ENCODE measurements around the gene KLF1. TPM values are rescaled to one million over a fixed set of nuclear protein-coding genes. Genes with fewer than 3 reads are reported as not detected.

The KLF1 gene
- total and polyA plus RNA-seq, 2 of the 13 experiments (the other 11 are each of a cell fraction or from before 2014, with no cell fraction given), result not detected

GRCh38 chr19:12884926-12885748 is 1.9 kb downstream of the KLF1 start (continued):
- TF ChIP-seq BRD4 (CRISPR knock-in tag; IDR thresholded peaks at IDR 0.05) (no peak), MED1 (CRISPR knock-in tag; IDR thresholded peaks at IDR 0.05) (no peak), NBN (conservative IDR thresholded peaks at IDR 0.05) (no peak), ZFYVE20 (CRISPR knock-in tag; IDR thresholded peaks at IDR 0.05; ENCODE audit: borderline replicate concordance, low read depth) (no peak), CENPX (CRISPR knock-in tag; IDR thresholded peaks at IDR 0.05) (no peak), ZNF530 (CRISPR knock-in tag; IDR thresholded peaks at IDR 0.05; ENCODE audit: low read depth) (no peak), TCF12 (IDR thresholded peaks at IDR 0.05) (no peak), TCF12 (CRISPR knock-in tag; IDR thresholded peaks at IDR 0.05) (no peak), KAT8 (CRISPR knock-in tag; IDR thresholded peaks at IDR 0.05) (peak; percentile 42; the same call in 1 of the 2 replicates), RBM39 (IDR thresholded peaks at IDR 0.05; ENCODE audit: low read depth, low read length, poor library complexity, severe bottlenecking) (no peak), ZNF574 (CRISPR knock-in tag; IDR thresholded peaks at IDR 0.05) (no peak), ZNF20 (CRISPR knock-in tag; IDR thresholded peaks at IDR 0.05) (no peak), HNRNPLL (IDR thresholded peaks at IDR 0.05; ENCODE audit: low read depth, low read length, poor library complexity, severe bottlenecking) (peak; percentile 50), FOXK1 (CRISPR knock-in tag; IDR thresholded peaks at IDR 0.05; ENCODE audit: borderline replicate concordance, low read depth) (no peak), ZNF841 (CRISPR knock-in tag; IDR thresholded peaks at IDR 0.05; ENCODE audit: borderline replicate concordance) (no peak), ZNF557 (CRISPR knock-in tag; IDR thresholded peaks at IDR 0.05) (no peak), ZNF652 (CRISPR knock-in tag; IDR thresholded peaks at IDR 0.05; ENCODE audit: borderline replicate concordance, low read depth) (no peak), MAX (IDR thresholded peaks at IDR 0.05) (peak; percentile 82), ZNF598 (CRISPR knock-in tag; IDR thresholded peaks at IDR 0.05; ENCODE audit: borderline replicate concordance) (peak; percentile 6; the same call in 1 of the 2 replicates), HMG20A (CRISPR knock-in tag; IDR thresholded peaks at IDR 0.05; ENCODE audit: borderline replicate concordance) (no peak), ZNF337 (CRISPR knock-in tag; IDR thresholded peaks at IDR 0.05; ENCODE audit: borderline replicate concordance, low read depth) (0 out of 2 replicates have a peak, but pooled peaks have one; percentile 24), ZSCAN30 (CRISPR knock-in tag; IDR thresholded peaks at IDR 0.05) (no peak), ZBTB3 (CRISPR knock-in tag; IDR thresholded peaks at IDR 0.05; ENCODE audit: borderline replicate concordance, low read depth) (no peak), ZNF775 (CRISPR knock-in tag; IDR thresholded peaks at IDR 0.05; ENCODE audit: borderline replicate concordance) (no peak), USF2 (IDR thresholded peaks at IDR 0.05; ENCODE audit: low read depth, low read length) (no peak), USF2 (CRISPR knock-in tag; IDR thresholded peaks at IDR 0.05; ENCODE audit: borderline replicate concordance) (no peak), U2AF2 (IDR thresholded peaks at IDR 0.05; ENCODE audit: low read depth, low read length) (no peak)
